Measurements from ENCODE around the gene STYXL2.

- no peak for TF ChIP-seq JUN (IDR thresholded peaks at IDR 0.05; ENCODE audit: borderline replicate concordance, insufficient read depth, insufficient read length, low read depth)
- no peak for TF ChIP-seq CTCF (IDR thresholded peaks at IDR 0.05; ENCODE audit: extremely low read depth in 1 of 2, insufficient read depth in 1 of 2, low read depth in 1 of 2, low read length in 2 of 2)
- no peak for TF ChIP-seq POLR2A (IDR thresholded peaks at IDR 0.05; ENCODE audit: low read depth, low read length)
- TF ChIP-seq POLR2AphosphoS5 (IDR thresholded peaks at IDR 0.05; ENCODE audit: insufficient read depth, low read depth, low read length), result no peak
- TF ChIP-seq, protein P1, sequence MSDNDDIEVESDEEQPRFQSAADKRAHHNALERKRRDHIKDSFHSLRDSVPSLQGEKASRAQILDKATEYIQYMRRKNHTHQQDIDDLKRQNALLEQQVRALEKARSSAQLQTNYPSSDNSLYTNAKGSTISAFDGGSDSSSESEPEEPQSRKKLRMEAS (IDR thresholded peaks at IDR 0.05; ENCODE audit: insufficient read depth, insufficient read length), result no peak
- TF ChIP-seq MYC (IDR thresholded peaks at IDR 0.05; ENCODE audit: low read depth, low read length), result no peak
- no peak for TF ChIP-seq EZH2 (IDR thresholded peaks at IDR 0.05; ENCODE audit: borderline replicate concordance, low read depth, low read length, severe bottlenecking)
- no peak for TF ChIP-seq FOS (IDR thresholded peaks at IDR 0.05; ENCODE audit: borderline replicate concordance, insufficient read depth, low read length)
Measured at GRCh38 chr1:167127236-167127635, 33.4 kb downstream of the STYXL2 start.

Data from endothelial cell of umbilical vein (primary cell).